ENCODE measurements around the gene FUT2. TPM values are rescaled to one million over a fixed set of nuclear protein-coding genes. Genes with fewer than 3 reads are reported as not detected.
"Not testable (repeated sequence)": the region's sequence is repeated elsewhere in the genome, so short reads cannot be mapped to it uniquely, and the experiment has no call there.

The FUT2 gene
- total and polyA plus RNA-seq, 5 donors from 2014 or later = 0.10 to 0.67 TPM; not detected in 3

DNA sequence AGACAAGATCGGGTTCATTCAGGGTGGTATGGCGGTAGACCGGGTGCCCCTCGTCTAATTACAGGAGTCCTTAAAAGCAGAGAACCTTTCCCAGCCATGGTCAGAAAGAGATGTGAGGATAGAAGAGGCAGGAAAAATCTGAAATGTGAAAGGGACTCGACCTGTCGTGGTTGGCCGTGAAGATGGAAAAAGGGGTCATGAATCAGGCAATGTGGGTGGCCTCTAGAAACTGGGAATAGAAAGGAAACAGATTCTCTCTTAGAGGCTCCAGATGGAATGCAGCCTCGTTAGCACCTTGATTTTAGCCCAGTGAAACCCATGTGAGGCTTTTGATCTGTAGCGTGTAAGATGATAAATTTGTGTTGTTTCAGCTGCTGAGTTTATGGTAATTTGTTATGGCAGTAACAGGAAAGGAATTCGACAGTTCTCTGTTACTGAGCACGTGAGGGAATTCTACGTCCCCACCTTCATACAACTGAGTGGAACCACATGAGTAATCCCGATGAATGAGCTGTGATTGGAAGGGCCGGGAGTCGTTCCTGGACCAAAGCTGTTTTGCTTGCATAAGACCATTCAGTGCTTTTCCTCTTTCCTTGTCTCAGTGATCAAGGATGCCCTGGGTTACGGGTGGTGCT lies 38.8 kb upstream of the FUT2 start:
- ATAC-seq (ENCODE audit: low read depth in 2 of 2) (no peak), DNase-seq (no peak)
- Histone ChIP-seq H3K9me3 (ENCODE audit: control insufficient read depth in 2 of 2, low read length in 2 of 2) (no peaks in the 10 kb centered on the region), H3K27ac (ENCODE audit: insufficient read depth, low read length, poor library complexity, severe bottlenecking) (no peak overlapping the region), H3K27me3 (ENCODE audit: control insufficient read depth, insufficient read depth, low read length) (no peaks in the 10 kb centered on the region), H3K4me1 (ENCODE audit: control insufficient read depth, insufficient read depth, low read length, poor library complexity, severe bottlenecking) (peaks cover 9% of the 10 kb centered on the region), H3K36me3 (ENCODE audit: control insufficient read depth, insufficient read depth, low read length) (no peaks in the 10 kb centered on the region), H3K4me3 (ENCODE audit: low read depth, low read length) (no peak overlapping the region)
- H3K4me3 Mint-ChIP-seq = no peak overlapping the region
- H3K36me3 Mint-ChIP-seq = no peaks in the 10 kb centered on the region
- H3K27me3 Mint-ChIP-seq = peaks cover 5% of the 10 kb centered on the region
- H3K27ac Mint-ChIP-seq = no peak overlapping the region
- H3K4me1 Mint-ChIP-seq = peaks cover 5 to 19% (median 10%) of the 10 kb centered on the region in 4 donors
- H3K9me3 Mint-ChIP-seq = no peaks in the 10 kb centered on the region

- H3K36me3 ChIP-seq (ENCODE audit: control insufficient read depth, insufficient read depth, low read length); H3K9me3 Mint-ChIP-seq; H3K27ac Mint-ChIP-seq; H3K4me3 Mint-ChIP-seq; DNase-seq; H3K4me3 ChIP-seq (ENCODE audit: low read depth, low read length); H3K27ac ChIP-seq (ENCODE audit: insufficient read depth, low read length, poor library complexity, severe bottlenecking); H3K36me3 Mint-ChIP-seq; ATAC-seq (ENCODE audit: low read depth in 2 of 2); H3K9me3 ChIP-seq (ENCODE audit: control insufficient read depth in 2 of 2, low read length in 2 of 2); H3K4me1 ChIP-seq (ENCODE audit: control insufficient read depth, insufficient read depth, low read length, poor library complexity, severe bottlenecking); H3K27me3 Mint-ChIP-seq; H3K27me3 ChIP-seq (ENCODE audit: control insufficient read depth, insufficient read depth, low read length): not testable (repeated sequence)
- peaks cover 5 to 17% (median 8%) of the 10 kb centered on the region in 4 donors for H3K4me1 Mint-ChIP-seq
Observed at GRCh38 chr19:48657828-48658227, 37.9 kb upstream of the FUT2 start.

DNA sequence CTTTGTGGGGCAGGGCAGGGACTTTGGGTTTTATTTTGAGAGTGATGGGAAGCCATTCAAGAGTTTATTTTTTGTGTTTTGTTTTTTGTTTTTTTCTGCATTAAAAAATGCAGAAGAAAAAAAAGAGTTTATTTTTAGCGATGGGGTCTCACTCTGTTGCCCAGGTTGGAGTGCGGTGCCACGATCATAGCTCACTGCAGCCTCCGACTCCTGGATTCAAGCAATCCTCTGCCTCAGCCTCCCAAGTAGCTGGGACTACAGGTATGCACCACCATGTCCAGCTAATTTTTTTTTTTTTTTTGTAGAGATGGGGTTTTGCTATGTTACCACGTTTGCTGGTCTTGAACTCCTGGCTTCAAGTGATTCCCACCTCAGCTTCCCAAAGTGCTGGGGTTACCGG lies 37.3 kb upstream of the FUT2 start:
- no peak overlapping the region for H3K27ac Mint-ChIP-seq

DNA sequence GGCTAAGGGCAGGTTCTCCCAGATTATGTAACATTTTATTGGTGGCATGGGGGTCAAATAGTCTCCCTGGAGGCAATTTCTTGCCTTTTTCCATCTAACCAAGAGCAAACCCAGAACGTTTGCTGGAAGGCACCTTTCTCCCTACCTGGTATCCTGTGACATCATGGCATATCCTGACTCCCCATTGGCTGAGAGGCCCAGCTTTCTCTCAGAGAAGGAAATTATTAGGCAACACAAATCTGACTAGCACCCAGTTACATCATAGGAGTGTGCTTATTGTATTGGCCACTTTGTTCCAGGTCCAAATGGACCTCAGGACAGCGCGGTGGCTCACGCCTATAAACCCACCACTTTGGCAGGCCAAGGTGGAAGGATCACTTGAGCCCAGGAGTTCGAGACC lies 36.0 kb upstream of the FUT2 start:
- peaks cover 5 to 12% (median 8%) of the 10 kb centered on the region in 4 donors for H3K4me1 Mint-ChIP-seq
- ATAC-seq (ENCODE audit: low read depth in 2 of 2) = no peak
- H3K4me1 ChIP-seq (ENCODE audit: control insufficient read depth, insufficient read depth, low read length, poor library complexity, severe bottlenecking) = peaks cover 9% of the 10 kb centered on the region
- DNase-seq = no peak
- no peaks in the 10 kb centered on the region for H3K27me3 ChIP-seq (ENCODE audit: control insufficient read depth, insufficient read depth, low read length)
- no peak overlapping the region for H3K4me3 Mint-ChIP-seq
- no peak overlapping the region for H3K27ac ChIP-seq (ENCODE audit: insufficient read depth, low read length, poor library complexity, severe bottlenecking)
- H3K36me3 Mint-ChIP-seq = no peaks in the 10 kb centered on the region
- no peaks in the 10 kb centered on the region for H3K9me3 Mint-ChIP-seq
- H3K27me3 Mint-ChIP-seq = peaks cover 5% of the 10 kb centered on the region
- no peaks in the 10 kb centered on the region for H3K36me3 ChIP-seq (ENCODE audit: control insufficient read depth, insufficient read depth, low read length)
- H3K9me3 ChIP-seq (ENCODE audit: control insufficient read depth in 2 of 2, low read length in 2 of 2) = no peaks in the 10 kb centered on the region
- no peak overlapping the region for H3K4me3 ChIP-seq (ENCODE audit: low read depth, low read length)
- no peak overlapping the region for H3K27ac Mint-ChIP-seq

More for the DNA sequence above, 37.3 kb upstream of the FUT2 start:
- Histone ChIP-seq H3K27ac (ENCODE audit: insufficient read depth, low read length, poor library complexity, severe bottlenecking) (no peak overlapping the region), H3K36me3 (ENCODE audit: control insufficient read depth, insufficient read depth, low read length) (no peaks in the 10 kb centered on the region), H3K4me3 (ENCODE audit: low read depth, low read length) (no peak overlapping the region), H3K27me3 (ENCODE audit: control insufficient read depth, insufficient read depth, low read length) (no peaks in the 10 kb centered on the region), H3K4me1 (ENCODE audit: control insufficient read depth, insufficient read depth, low read length, poor library complexity, severe bottlenecking) (peaks cover 9% of the 10 kb centered on the region), H3K9me3 (ENCODE audit: control insufficient read depth in 2 of 2, low read length in 2 of 2) (no peaks in the 10 kb centered on the region)
- peaks cover 5% of the 10 kb centered on the region for H3K27me3 Mint-ChIP-seq
- H3K4me1 Mint-ChIP-seq = peaks cover 5 to 16% (median 8%) of the 10 kb centered on the region in 4 donors
- ATAC-seq (ENCODE audit: low read depth in 2 of 2) (no peak), DNase-seq (no peak)
- no peak overlapping the region for H3K4me3 Mint-ChIP-seq
- no peaks in the 10 kb centered on the region for H3K9me3 Mint-ChIP-seq
- no peaks in the 10 kb centered on the region for H3K36me3 Mint-ChIP-seq

- Mint-ChIP-seq H3K27me3 (peaks cover 5% of the 10 kb centered on the region), H3K4me3 (peak overlapping the region; percentile 49 to 90 (median 76)), H3K9me3 (no peaks in the 10 kb centered on the region), H3K36me3 (no peaks in the 10 kb centered on the region), H3K4me1 (peaks cover 5 to 12% (median 8%) of the 10 kb centered on the region in 4 donors), H3K27ac (peak overlapping the region; percentile 90 to 98 (median 93))
- Histone ChIP-seq H3K27me3 (ENCODE audit: control insufficient read depth, insufficient read depth, low read length) (no peaks in the 10 kb centered on the region), H3K27ac (ENCODE audit: insufficient read depth, low read length, poor library complexity, severe bottlenecking) (peak overlapping the region; percentile 58), H3K36me3 (ENCODE audit: control insufficient read depth, insufficient read depth, low read length) (no peaks in the 10 kb centered on the region), H3K4me1 (ENCODE audit: control insufficient read depth, insufficient read depth, low read length, poor library complexity, severe bottlenecking) (peaks cover 9% of the 10 kb centered on the region), H3K9me3 (ENCODE audit: control insufficient read depth in 2 of 2, low read length in 2 of 2) (no peaks in the 10 kb centered on the region), H3K4me3 (ENCODE audit: low read depth, low read length) (peak overlapping the region; percentile 81)
- DNase-seq = peak; percentile 70 to 91 (median 85)
- peak; percentile 85 to 89 for ATAC-seq (ENCODE audit: low read depth in 2 of 2)
Observed at GRCh38 chr19:48660852-48661710, 34.7 kb upstream of the FUT2 start.

- peaks cover 5 to 12% (median 8%) of the 10 kb centered on the region in 4 donors for H3K4me1 Mint-ChIP-seq
Observed at GRCh38 chr19:48661711-48662090, 34.1 kb upstream of the FUT2 start.

GRCh38 chr19:48663667-48664066 lies 32.1 kb upstream of the FUT2 start:
- Mint-ChIP-seq H3K27me3 (peaks cover 4% of the 10 kb centered on the region), H3K27ac (no peak overlapping the region), H3K36me3 (no peaks in the 10 kb centered on the region), H3K9me3 (no peaks in the 10 kb centered on the region), H3K4me3 (no peak overlapping the region), H3K4me1 (peaks cover 5 to 12% (median 8%) of the 10 kb centered on the region in 4 donors)
- H3K27ac ChIP-seq (ENCODE audit: insufficient read depth, low read length, poor library complexity, severe bottlenecking) = no peak overlapping the region
- DNase-seq = no peak
- no peaks in the 10 kb centered on the region for H3K27me3 ChIP-seq (ENCODE audit: control insufficient read depth, insufficient read depth, low read length)
- no peak for ATAC-seq (ENCODE audit: low read depth in 2 of 2)
- no peaks in the 10 kb centered on the region for H3K9me3 ChIP-seq (ENCODE audit: control insufficient read depth in 2 of 2, low read length in 2 of 2)
- no peaks in the 10 kb centered on the region for H3K36me3 ChIP-seq (ENCODE audit: control insufficient read depth, insufficient read depth, low read length)
- no peak overlapping the region for H3K4me3 ChIP-seq (ENCODE audit: low read depth, low read length)
- H3K4me1 ChIP-seq (ENCODE audit: control insufficient read depth, insufficient read depth, low read length, poor library complexity, severe bottlenecking) = peaks cover 9% of the 10 kb centered on the region

More at GRCh38 chr19:48661711-48662090, 34.1 kb upstream of the FUT2 start:
- H3K36me3 Mint-ChIP-seq = no peaks in the 10 kb centered on the region
- Histone ChIP-seq H3K27ac (ENCODE audit: insufficient read depth, low read length, poor library complexity, severe bottlenecking) (no peak overlapping the region), H3K4me3 (ENCODE audit: low read depth, low read length) (no peak overlapping the region), H3K27me3 (ENCODE audit: control insufficient read depth, insufficient read depth, low read length) (no peaks in the 10 kb centered on the region), H3K9me3 (ENCODE audit: control insufficient read depth in 2 of 2, low read length in 2 of 2) (no peaks in the 10 kb centered on the region), H3K4me1 (ENCODE audit: control insufficient read depth, insufficient read depth, low read length, poor library complexity, severe bottlenecking) (peaks cover 9% of the 10 kb centered on the region), H3K36me3 (ENCODE audit: control insufficient read depth, insufficient read depth, low read length) (no peaks in the 10 kb centered on the region)
- ATAC-seq (ENCODE audit: low read depth in 2 of 2) (no peak), DNase-seq (no peak)
- H3K27me3 Mint-ChIP-seq = peaks cover 5% of the 10 kb centered on the region
- H3K27ac Mint-ChIP-seq = no peak overlapping the region
- no peak overlapping the region for H3K4me3 Mint-ChIP-seq
- no peaks in the 10 kb centered on the region for H3K9me3 Mint-ChIP-seq
